Measurements from ENCODE around the gene QRFP. TPM values are rescaled to one million over a fixed set of nuclear protein-coding genes. Genes with fewer than 3 reads are reported as not detected.

Gene QRFP
- total RNA-seq, 1 experiment from 2014 or later, result not detected

DNA sequence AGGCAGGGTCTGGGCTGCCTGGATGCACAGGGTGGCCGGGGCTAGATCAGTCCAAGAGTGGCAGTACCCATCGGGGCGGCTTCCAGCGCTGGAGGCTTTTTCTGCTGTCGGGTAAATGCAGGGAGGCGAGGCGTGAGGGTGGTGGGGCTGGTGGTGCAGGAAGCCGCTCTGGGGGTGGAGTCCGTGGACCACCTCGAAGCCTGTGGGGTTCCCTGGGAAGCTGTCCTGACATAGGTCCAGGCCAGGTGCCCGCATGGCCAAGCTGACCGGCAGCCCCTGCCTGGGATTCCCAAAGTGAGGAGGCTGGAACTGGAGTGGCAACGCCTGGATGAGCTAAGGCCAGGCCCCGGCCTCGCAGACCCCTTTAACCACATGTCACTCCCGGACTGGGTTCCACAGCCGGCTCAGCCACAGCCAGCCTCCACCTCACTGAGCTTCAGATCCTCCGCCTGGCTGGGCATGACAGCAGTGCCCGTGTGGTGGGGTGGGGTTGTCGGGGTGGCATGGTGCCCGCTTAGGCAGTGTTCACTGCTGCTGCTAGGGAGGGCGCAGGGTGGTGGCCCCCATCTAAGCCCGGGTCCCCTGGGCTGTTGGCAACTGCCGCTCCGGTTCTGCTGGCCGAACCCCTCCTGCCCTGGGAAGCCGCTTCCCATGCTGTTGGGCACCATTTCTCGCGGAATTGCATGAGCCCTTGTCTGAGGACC, 1.4 kb upstream of the QRFP start:
- Histone ChIP-seq H3K79me1 (ENCODE audit: insufficient read depth, low read depth, low read length, poor library complexity, severe bottlenecking) (no peaks in the 10 kb centered on the region), H2BK120ac (ENCODE audit: low read depth, low read length, poor library complexity, severe bottlenecking) (no peak overlapping the region), H3K23me2 (ENCODE audit: insufficient read length, low read depth, low read length, poor library complexity, severe bottlenecking) (no peaks in the 10 kb centered on the region), H3K4me1 (ENCODE audit: insufficient read depth, low read length) (no peaks in the 10 kb centered on the region), H4K91ac (ENCODE audit: insufficient read length, low read depth, low read length) (no peak overlapping the region), H3K27me3 (ENCODE audit: insufficient read depth, low read length) (no peaks in the 10 kb centered on the region), H3K56ac (ENCODE audit: insufficient read length, low read depth, low read length) (no peak overlapping the region), H2BK12ac (ENCODE audit: insufficient read length, low read depth, low read length) (no peak overlapping the region), H2AK5ac (ENCODE audit: insufficient read length, low read length) (no peak overlapping the region), H3K4ac (ENCODE audit: low read depth, low read length) (no peak overlapping the region), H3K4me2 (ENCODE audit: insufficient read depth, insufficient read length, low read length) (no peak overlapping the region), H2BK20ac (ENCODE audit: low read depth, low read length, poor library complexity, severe bottlenecking) (no peak overlapping the region), H3K14ac (ENCODE audit: insufficient read depth, low read length) (no peak overlapping the region; the same call in 1 of the 2 replicates), H3K18ac (ENCODE audit: insufficient read length, low read depth, low read length) (no peak overlapping the region), H4K8ac (replicated peaks; ENCODE audit: insufficient read length, low read depth, low read length) (no peak overlapping the region), H4K5ac (ENCODE audit: insufficient read length, low read depth, low read length) (no peak overlapping the region), H3K79me2 (ENCODE audit: insufficient read depth, low read length) (no peaks in the 10 kb centered on the region), H3K27ac (ENCODE audit: insufficient read length, low read depth, low read length) (no peak overlapping the region), H2BK5ac (ENCODE audit: insufficient read length, low read length) (no peak overlapping the region), H4K20me1 (ENCODE audit: control insufficient read depth, insufficient read depth, insufficient read length) (no peaks in the 10 kb centered on the region), H3K9me3 (ENCODE audit: control insufficient read depth, low read depth, low read length) (no peaks in the 10 kb centered on the region), H2BK15ac (ENCODE audit: low read depth, low read length) (no peak overlapping the region), H3K23ac (ENCODE audit: insufficient read length, low read depth, low read length) (no peak overlapping the region), H2AFZ (ENCODE audit: low read length) (no peak overlapping the region), H3T11ph (ENCODE audit: low read length) (no peak overlapping the region), H3K9ac (ENCODE audit: extremely low read depth, insufficient read length, low read length) (no peak overlapping the region)
- Mint-ChIP-seq H3K27ac (no peak overlapping the region), H3K4me1 (peaks cover 2 to 9% of the 10 kb centered on the region in 2 experiments; a peak in 1 of 4 replicates), H3K4me3 (no peak overlapping the region), H3K9me3 (no peaks in the 10 kb centered on the region; a peak in 1 of 5 replicates), H3K36me3 (ENCODE audit: insufficient read depth in 1 of 3, low read depth in 3 of 3) (peaks cover 0 to 5% (median 0%) of the 10 kb centered on the region in 3 experiments; a peak in 3 of 7 replicates), H3K27me3 (ENCODE audit: low read depth) (peaks cover 3% of the 10 kb centered on the region; the same call in 1 of the 2 replicates)
- WGBS (ENCODE audit: extremely low coverage, insufficient read length, low lambda C conversion rate), result no CpG with 5 or more reads among the region's 29 CpGs
- TF ChIP-seq, protein P1, sequence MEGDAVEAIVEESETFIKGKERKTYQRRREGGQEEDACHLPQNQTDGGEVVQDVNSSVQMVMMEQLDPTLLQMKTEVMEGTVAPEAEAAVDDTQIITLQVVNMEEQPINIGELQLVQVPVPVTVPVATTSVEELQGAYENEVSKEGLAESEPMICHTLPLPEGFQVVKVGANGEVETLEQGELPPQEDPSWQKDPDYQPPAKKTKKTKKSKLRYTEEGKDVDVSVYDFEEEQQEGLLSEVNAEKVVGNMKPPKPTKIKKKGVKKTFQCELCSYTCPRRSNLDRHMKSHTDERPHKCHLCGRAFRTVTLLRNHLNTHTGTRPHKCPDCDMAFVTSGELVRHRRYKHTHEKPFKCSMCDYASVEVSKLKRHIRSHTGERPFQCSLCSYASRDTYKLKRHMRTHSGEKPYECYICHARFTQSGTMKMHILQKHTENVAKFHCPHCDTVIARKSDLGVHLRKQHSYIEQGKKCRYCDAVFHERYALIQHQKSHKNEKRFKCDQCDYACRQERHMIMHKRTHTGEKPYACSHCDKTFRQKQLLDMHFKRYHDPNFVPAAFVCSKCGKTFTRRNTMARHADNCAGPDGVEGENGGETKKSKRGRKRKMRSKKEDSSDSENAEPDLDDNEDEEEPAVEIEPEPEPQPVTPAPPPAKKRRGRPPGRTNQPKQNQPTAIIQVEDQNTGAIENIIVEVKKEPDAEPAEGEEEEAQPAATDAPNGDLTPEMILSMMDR (conservative IDR thresholded peaks at IDR 0.05), result no peak
- no peak for DNase-seq
